Left cardiac atrium (tissue), 4 donors: ENCODE data around the gene KCTD19. TPM values are rescaled to one million over a fixed set of nuclear protein-coding genes. Genes with fewer than 3 reads are reported as not detected.
"Not testable (repeated sequence)": the region's sequence is repeated elsewhere in the genome, so short reads cannot be mapped to it uniquely, and the experiment has no call there.

Experiments used
- ATAC-seq, 2 donors: fragments of 200-7000 bp; cut with Tn5 transposase; one replicate each; pipeline ENCODE4 v1.9.1; 2020; ENCODE audit warnings: mild to moderate bottlenecking in 2 of 2, moderate library complexity in 2 of 2
- DNase-seq: peaks from one replicate; pipeline ENCODE4 v3.0.0-alpha.2; 2020
- intact Hi-C, 2 donors: fragments of 100-400 bp; cut with DNase I; formaldehyde crosslinking; loops; one replicate each; pipeline versions ENCODE4 v1.14.1 to v1.15.1; 2022 to 2023
- long read RNA-seq: library from polyadenylated mRNA; unstranded; transcript quantifications from one replicate; pipeline ENCODE4 v2.0.0, GENCODE V29; 2021
- total RNA-seq, 2 donors: library from RNA; stranded (reverse); fragmentation: NEBNext Ultra II Directional; extraction: Animal tissue kit (Norgen Biotek cat#: 25700); gene quantifications; one replicate each; pipeline ENCODE4 v1.2.1, GENCODE V29; 2021
- donor health status: DM: no; HTN: yes; CAD: no.
- donor health status: DM: no; HTN: yes; CAD: no; lungs with severe emphysema.
- donor health status: DM: yes; HTN: yes; CAD: no.
- donor health status: Dilated cardiomyopathy.

Gene KCTD19
- under 1 TPM in 1 of 2 donors, not detected in 1; 0.16 TPM for total RNA-seq
- long read RNA-seq = 0 reads

DNA sequence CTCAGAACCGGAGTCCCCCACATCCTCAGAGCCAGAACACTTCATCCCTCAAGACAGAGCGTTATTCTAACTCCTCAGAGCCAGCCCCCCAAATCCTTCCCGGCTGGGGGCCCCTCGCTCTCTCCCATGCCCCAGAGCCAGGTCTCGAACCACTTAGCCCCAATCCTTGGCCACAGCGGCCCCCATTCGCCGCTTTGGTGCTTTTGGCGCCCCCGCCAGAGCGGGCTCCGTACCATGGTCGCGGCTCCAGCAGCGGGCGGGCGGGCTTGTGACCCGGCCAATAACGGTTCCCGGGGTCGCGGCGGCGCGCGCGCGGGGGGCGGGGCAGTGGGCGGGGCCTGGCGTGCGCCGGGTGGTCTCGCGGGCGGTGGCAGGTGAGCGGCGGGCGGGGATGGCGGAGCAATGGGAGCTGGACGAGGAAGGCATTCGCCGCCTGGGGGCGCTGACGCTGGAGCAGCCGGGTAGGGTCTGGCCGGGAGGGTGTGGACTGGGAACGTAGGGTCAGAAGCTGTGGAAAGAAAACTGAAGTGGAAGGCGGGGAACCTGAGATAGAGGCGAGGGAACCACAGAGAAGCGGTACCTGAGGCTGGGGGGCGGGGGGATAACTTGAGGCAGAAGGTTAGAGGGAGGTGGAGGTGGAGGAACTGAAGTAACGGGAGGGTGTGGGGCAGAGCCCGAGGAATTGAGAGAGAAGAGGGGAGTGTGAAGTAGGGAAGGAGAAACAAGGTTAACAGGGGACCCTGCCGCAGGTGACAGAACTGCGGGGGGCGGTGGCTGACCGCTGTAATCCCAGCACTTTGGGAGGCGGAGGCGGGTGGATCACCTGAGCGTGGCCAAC lies at the start of gene KCTD19, which contains the start of gene LRRC36:
Gene KCTD19 (minus strand): TSS at position 270 of the 838 bp plus-strand sequence. CDS start 34 bp downstream, at position 236.
Gene LRRC36 (plus strand): TSS at position 344 of the 838 bp plus-strand sequence. CDS start 48 bp downstream, at position 392.
- ATAC-seq (peak; percentile 85 to 91), DNase-seq (peak; percentile 79)
- intact Hi-C loops = no loop called here

DNA sequence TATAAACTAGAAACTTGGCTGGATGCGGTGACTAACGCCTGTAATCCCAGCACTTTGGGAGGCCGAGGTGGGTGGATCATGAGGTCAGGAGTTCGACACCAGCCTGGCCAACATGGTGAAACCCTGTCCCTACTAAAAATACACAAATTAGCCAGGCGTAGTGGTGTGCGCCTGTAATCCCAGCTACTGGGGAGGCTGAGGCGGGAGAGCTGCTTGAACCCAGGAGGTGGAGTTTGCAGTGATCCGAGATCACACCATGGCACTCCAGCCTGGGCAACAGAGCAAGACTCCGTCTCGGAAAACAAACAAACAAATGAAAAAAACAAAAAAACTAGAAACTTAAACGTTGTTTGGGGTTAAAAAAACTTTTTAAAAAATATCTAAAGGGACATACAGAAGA lies 49.5 kb upstream of the KCTD19 start:
- DNase-seq, ATAC-seq, intact Hi-C loops: not testable (repeated sequence)

DNA sequence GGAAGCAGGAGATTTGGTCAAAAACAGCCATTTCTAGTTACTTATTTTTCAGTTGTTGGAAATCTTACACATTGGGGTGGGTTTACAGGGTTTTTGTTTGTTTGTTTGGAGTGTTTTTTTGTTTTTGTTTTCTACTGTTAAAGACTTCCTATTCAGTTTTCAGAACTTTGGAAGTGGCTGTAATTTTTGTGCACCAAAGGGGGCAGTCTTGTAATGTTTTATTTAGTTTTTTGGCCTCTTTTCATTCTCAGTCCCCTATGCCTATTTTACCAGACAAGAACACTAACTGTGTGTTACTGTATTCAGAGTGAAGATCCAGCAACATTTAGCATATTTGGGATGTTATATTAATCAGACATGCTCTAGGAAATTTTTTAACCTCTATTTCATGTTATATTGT lies 46.1 kb upstream of the KCTD19 start:
- peak in 1 of 2 donors; percentile 46 for ATAC-seq
- no peak for DNase-seq

DNA sequence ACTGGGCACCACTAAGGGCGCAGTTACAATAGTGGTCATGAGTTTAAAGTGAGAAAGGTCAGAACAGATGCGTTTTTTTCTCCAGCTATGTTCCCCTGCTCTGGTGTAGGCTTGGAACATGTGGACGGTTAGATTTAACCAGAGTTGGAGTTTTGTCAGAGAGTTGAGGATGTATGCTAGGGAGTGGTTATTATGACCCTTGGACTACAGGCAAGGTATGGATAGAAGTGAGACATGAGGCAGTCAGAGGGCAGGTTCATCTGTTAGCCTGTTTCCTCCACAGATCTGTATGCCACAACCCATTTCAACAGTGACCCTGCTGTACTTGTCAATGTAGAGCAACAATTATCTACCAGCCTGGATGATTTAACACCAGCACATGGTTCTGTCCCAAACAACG lies 44.1 kb upstream of the KCTD19 start:
- intact Hi-C loops = no loop called here
- DNase-seq = no peak
- no peak for ATAC-seq

More for the DNA sequence above, 46.1 kb upstream of the KCTD19 start:
- intact Hi-C loops = no loop called here

DNA sequence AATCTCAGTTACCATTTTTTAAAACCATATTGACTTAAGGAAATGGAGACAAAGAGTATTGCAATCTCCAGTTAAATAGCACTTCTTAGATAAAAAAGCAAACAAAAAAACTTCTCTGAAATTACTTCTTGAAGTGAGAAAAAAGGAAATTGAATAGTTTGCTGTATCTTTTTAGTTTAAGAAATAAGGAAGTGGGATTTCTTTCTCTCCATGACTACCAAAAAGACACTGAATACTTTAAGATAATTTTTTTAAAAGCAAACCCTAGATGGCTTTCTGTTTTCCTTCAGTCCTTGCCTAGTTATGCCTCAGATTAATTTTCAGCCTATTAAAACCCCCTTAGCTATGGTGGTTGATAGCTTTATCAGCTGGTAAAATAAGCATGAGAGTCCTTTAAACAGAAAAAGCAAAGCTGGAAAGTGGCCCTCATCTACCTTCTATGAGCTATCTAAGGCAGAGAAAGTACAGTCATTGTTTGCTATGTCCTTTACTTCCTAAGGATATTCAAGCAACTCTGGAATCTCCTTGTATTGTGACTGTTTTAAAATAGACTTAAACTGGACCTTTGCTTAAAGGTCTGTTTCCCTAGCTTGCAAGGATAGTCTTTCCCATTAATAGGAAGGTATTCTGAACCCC lies 38.2 kb upstream of the KCTD19 start:
- intact Hi-C loops = no loop called here
- ATAC-seq (no peak), DNase-seq (no peak)

DNA sequence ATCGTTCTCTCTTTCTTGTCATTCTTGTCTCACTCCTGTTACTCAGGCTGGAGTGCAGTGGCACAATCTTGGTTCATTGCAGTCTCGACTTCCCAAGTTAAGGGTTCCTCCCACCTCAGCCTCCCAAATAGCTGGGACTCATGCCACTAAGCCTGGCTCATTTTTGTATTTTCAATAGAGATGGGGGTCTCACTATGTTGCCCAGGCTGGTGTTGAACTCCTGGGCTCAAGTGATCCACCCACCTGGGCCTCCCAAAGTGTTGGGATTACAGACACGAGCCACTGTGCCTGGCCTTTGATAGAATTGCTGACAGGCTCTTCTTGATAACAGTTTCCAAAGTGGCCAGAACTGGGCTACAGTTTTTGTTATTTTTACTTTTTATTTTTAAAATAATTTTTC lies 34.5 kb upstream of the KCTD19 start:
- DNase-seq (no peak), ATAC-seq (no peak)
- intact Hi-C loops = no loop called here

DNA sequence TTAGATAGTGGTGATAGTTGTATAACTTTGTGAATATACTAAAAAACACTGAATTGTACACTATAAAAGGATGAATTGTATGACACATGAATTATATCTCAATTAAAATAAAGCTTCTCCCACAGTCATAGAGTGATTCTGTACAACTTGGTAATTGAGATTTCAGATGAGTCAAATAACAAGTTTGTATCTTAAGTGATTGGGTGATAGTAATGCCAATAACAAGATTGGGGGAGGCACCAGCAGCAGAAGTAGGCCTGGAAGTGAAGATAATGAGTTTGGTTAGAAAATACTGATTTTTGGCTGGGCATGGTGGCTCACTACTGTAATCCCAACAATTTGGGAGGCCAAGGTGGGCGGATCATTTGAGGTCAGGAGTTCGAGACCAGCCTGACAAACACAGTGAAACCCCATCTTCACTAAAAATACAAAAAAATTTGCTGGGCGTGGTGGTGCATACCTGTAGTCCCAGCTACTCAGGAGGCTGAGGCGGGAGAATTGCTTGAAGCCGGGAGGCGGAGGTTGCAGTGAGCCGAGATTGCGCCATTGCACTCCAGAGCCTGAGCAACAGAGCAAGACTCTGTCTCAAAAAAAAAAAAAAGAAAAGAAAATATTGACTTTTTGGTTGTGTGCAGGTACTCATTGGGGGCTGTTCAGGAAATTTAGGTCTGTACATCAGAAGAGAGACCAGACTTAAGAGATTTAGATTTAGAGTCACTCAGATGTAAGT lies 33.2 kb upstream of the KCTD19 start:
- DNase-seq, intact Hi-C loops, ATAC-seq: not testable (repeated sequence)

DNA sequence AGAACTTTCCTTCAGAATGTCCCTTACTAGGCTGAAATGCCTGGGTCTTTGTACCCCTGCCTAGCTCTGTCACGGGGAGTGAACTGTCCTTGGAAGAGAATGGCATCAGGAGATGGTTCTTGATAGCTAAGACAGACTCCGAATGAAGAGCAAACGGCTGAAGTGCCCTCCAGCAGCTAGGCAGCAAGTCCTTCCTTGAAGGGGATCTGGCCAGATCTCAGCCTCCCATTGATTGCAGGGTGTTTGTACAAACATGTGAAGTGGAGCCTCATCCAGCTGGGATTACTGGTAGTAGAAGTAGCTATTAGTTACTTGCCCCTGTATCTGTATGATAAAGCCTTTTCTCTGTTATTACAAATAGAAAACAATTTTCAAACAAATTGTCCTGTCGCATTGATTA lies 31.0 kb upstream of the KCTD19 start:
- intact Hi-C loops = no loop called here
- DNase-seq (no peak), ATAC-seq (no peak)

DNA sequence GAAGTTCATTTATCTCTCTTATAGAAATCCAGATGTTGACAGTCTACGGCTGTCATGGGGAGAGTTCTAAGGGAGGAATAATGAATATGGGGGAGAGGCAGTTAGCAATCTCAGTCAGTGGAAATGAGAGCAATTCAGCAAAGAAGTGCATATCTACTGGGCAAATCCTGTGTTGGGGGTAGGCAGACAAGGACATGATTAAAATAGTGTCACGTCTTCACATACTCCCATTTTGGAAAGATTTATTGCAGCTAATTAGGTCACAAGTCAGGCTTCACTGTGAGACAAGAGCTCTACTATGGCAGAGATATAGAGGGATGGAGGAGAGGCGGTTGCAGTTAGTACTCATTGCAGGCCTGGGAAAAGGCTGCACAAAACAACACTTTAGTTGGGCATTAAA lies 29.9 kb upstream of the KCTD19 start:
- ATAC-seq (no peak), DNase-seq (no peak)
- intact Hi-C loops = no loop called here

DNA sequence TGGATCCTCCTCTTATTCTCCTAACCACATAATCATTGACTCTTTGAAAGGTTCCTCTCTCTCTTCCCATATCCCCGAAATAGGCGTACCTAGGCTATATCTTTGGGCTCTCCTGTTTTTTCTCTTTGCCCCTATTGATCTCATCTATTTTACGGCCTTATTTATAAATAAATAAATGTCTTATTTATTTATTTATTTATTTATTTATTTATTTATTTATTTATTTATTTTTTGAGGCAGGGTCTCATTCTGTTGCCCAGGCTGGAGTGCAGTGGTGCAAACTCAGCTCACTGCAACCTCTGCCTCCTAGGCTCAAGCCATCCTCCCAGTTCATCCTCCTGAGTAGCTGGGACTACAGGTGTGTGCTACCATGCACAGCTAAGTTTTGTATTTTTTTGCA lies 25.9 kb upstream of the KCTD19 start:
- DNase-seq, ATAC-seq, intact Hi-C loops: not testable (repeated sequence)

DNA sequence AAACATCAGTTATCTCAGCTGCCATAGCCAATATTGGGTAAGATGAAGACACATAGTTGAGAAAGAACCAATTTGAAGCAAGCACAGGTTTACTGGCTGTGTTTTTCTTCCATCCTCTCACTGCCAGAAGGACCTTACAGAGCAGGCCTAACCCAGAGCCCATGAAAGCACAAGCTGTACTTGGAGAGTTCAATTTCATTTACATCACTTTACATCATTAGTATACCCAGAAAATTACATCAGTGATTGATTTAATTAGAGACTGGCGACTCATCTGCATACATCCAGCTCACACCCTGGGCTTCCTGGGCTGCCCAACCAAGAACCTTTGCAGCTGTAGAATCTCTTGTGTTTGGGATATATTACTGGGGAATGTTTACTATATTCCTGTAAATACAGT lies 23.8 kb upstream of the KCTD19 start:
- no peak for ATAC-seq
- DNase-seq = no peak
- intact Hi-C loops = no loop called here

DNA sequence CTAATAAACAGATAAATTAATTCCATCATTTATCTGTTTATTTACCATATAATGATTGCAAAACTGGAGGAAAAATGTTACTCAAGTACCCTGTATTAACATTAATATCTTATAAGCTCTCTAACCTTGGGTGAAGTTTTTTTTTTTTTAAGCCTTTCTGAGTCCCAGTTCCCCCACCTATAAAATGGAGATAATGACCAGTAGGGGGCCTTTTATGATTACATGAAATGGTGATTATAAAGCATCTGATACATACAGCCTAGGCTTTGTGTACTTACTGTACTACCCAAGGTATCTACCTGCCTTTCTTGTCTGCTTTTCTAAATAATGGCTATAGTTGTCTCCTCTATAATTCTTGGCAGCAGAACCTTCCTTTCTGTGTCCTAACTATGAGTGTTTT lies 22.6 kb upstream of the KCTD19 start:
- intact Hi-C loops = no loop called here
- ATAC-seq (no peak), DNase-seq (no peak)

DNA sequence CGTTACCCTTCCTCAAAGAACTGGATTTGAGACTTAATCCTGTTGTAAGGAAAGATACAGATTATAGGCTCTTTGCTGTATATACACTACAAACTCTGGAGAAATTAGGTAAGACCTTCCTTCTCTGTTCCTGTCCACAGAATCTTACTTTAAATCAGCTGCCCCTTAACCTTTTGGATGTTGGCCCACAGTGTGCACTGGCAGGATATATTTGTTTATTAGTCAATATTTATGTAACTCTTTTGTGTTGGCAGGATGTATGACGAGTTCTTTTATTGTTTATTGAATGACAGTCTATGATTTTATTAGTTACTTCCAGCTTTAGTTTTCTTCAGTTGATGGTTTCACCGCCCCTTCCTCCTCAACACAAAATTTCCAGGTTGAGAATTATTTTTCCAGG lies 19.8 kb upstream of the KCTD19 start:
- intact Hi-C loops = no loop called here
- no peak for DNase-seq
- ATAC-seq = no peak

DNA sequence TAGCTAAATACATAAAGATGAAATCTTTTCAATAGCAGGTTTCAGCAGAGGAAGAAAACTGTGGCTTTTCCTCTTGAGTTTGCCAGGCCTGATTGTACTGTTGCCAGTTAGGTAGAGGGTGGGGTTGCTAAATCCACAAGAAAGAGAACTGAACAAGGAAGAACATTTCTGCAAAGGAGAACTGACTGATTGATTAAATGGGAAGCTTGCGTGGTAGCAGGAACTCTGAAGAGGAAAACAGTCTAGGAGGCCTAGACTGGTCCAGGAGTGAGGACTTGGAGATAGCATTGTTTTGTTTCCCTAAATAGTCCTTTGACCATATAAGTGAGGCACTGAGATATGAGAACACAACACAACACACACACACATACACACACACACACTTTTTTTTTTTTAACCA lies 18.9 kb upstream of the KCTD19 start:
- intact Hi-C loops = no loop called here
- no peak for ATAC-seq
- DNase-seq = no peak

DNA sequence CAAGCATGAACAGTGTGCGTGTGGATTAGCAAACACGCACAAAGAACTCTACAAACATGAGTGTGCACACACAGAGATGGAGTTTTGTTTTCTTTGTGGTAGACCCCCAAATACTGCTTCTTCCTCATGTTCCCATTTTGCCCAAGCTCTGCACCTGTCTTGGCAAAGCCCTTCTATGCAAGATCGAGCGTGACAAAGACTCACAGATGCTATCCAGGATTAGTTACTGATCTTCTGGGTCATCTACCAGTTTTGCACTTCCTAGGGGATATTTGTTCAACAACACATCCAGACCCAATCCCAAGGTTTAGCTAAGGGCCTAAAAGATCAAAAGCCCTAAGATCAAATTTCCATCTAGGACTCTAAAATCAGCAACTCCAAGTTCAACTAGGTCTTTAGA lies 16.1 kb upstream of the KCTD19 start:
- intact Hi-C loops = no loop called here
- no peak for DNase-seq
- no peak for ATAC-seq

DNA sequence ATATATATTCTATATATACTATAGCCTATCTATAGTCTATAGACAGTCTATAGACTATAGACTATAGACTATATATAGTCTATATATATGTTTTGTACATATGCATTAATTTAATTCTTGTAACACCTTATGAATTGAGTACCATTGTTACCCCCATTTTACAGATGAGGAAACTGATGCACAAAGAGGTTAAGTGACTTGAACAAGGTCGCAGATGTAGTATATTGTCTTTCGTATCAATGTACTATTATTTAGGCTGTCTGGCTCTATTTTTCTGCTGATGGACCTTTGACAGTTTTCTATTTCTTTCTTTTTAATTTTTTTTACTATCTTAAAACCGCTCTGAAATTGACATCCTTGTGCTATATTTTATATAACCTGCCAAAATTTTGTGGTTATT lies 14.7 kb upstream of the KCTD19 start:
- intact Hi-C loops = no loop called here
- no peak for DNase-seq
- no peak for ATAC-seq

DNA sequence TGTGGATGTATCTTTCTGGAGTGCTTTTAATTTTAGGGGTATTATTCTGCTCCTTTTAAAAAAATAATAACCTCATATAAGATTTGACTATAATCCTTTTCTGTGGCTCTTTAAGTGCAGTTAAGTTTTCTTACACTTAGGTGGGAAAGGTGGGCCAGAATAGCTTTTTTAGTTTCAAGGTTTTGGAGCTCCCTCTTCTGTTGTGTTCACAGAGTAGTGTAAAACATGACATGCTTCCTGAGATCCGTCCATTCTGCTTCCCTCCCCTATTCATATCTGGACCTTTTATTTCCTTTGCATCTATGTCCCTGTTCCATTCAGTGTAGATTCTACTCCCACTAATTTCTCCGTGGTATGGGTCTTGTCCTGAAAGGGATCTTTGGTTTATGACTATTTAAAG lies 12.9 kb upstream of the KCTD19 start:
- intact Hi-C loops = no loop called here
- DNase-seq (no peak), ATAC-seq (peak in 1 of 2 donors; percentile 29)

DNA sequence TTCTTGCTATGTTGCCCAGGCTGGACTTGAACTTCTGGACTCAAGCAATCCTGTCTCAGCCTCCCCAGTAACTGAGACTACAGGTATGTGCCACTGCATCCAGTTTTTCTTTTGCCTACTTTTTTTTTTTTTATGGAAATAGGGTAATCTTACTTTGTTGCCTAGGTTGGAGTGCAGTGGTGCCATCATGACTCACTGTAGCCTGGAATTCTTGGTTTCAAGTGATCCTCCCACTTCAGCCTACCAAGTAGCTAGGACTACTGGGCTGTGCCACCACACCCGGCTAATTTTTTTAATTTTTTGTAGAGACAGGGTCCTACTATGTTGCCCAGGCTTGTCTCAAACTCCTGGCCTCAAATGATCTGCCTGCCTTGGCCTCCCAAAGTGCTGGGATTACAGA lies 10.1 kb upstream of the KCTD19 start:
- intact Hi-C loops = no loop called here
- ATAC-seq = no peak
- no peak for DNase-seq

DNA sequence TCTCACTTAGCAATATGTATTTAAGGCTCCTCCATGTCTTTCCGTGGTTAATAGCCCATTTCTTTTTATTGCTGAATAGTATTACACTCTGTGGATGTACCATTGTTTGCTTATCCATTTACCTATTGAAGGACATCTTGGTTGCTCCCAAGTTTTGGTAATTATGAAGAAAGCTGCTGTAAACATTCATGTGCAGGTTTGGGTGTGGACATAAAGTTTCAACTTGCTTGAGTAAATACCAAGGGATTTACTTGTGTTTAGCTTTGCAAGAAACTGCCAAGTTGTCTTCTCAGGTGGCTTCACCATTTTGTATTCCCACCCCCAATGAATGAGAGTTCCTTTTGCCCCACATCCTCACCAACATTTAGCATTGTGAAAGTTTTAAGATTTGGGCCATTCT lies 9.6 kb upstream of the KCTD19 start:
- no peak for ATAC-seq
- no peak for DNase-seq
- intact Hi-C loops = no loop called here

DNA sequence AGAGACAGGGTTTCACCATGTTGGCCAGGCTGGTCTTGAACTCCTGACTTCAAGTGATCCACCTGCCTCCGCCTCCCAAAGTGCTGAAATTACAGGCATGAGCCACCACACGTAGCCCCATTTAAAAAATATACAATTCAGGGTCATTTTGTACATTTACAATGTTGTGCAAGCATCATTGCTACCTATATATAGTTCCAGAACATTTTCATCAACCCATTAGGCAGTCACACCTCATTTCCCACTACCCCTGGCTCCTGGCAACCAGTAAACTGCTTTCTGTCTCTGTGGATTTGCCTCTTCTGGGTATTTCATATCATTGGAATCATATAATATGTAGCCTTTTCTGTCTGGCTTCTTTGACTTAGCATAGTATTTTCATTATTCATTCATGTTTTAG lies 6.8 kb upstream of the KCTD19 start:
- ATAC-seq (no peak), DNase-seq (no peak)
- intact Hi-C loops = no loop called here
